ENCODE results near the gene FAM13A.

FAM13A gene

GRCh38 chr4:88793475-88793874, 263.5 kb downstream of the FAM13A start:
- TF ChIP-seq CTCF (IDR thresholded peaks at IDR 0.05; ENCODE audit: low read length, missing control alignments) = no peak
- DNase-seq (ENCODE audit: low read depth) = no peak

GRCh38 chr4:88792821-88793220, 264.2 kb downstream of the FAM13A start:
- no peak for DNase-seq (ENCODE audit: low read depth)
- no peak overlapping the region for H3K4me3 ChIP-seq (replicated peaks; ENCODE audit: low read depth, low read length)
- TF ChIP-seq CTCF (IDR thresholded peaks at IDR 0.05; ENCODE audit: low read length, missing control alignments) = no peak

More at GRCh38 chr4:88793475-88793874, 263.5 kb downstream of the FAM13A start:
- H3K4me3 ChIP-seq (replicated peaks; ENCODE audit: low read depth, low read length) = no peak overlapping the region

- H3K4me3 ChIP-seq (replicated peaks; ENCODE audit: low read depth, low read length) = no peak overlapping the region
- peak; percentile 89 for DNase-seq (ENCODE audit: low read depth)
- TF ChIP-seq CTCF (IDR thresholded peaks at IDR 0.05; ENCODE audit: low read length, missing control alignments) = no peak
Observed at GRCh38 chr4:88792268-88792781, 264.7 kb downstream of the FAM13A start.

- DNase-seq (ENCODE audit: low read depth) = peak; percentile 37
Observed at GRCh38 chr4:88791274-88791673, 265.7 kb downstream of the FAM13A start.

GRCh38 chr4:88788895-88789294, 268.1 kb downstream of the FAM13A start:
- no peak for DNase-seq (ENCODE audit: low read depth)
- H3K4me3 ChIP-seq (replicated peaks; ENCODE audit: low read depth, low read length) = no peak overlapping the region
- TF ChIP-seq CTCF (IDR thresholded peaks at IDR 0.05; ENCODE audit: low read length, missing control alignments) = no peak

More at GRCh38 chr4:88791274-88791673, 265.7 kb downstream of the FAM13A start:
- no peak for TF ChIP-seq CTCF (IDR thresholded peaks at IDR 0.05; ENCODE audit: low read length, missing control alignments)
- no peak overlapping the region for H3K4me3 ChIP-seq (replicated peaks; ENCODE audit: low read depth, low read length)

- no peak for TF ChIP-seq CTCF (IDR thresholded peaks at IDR 0.05; ENCODE audit: low read length, missing control alignments)
- no peak for DNase-seq (ENCODE audit: low read depth)
- no peak overlapping the region for H3K4me3 ChIP-seq (replicated peaks; ENCODE audit: low read depth, low read length)
Observed at GRCh38 chr4:88788424-88788823, 268.6 kb downstream of the FAM13A start.

- DNase-seq (ENCODE audit: low read depth) = no peak
- no peak for TF ChIP-seq CTCF (IDR thresholded peaks at IDR 0.05; ENCODE audit: low read length, missing control alignments)
- no peak overlapping the region for H3K4me3 ChIP-seq (replicated peaks; ENCODE audit: low read depth, low read length)
Observed at GRCh38 chr4:88786011-88786410, 271.0 kb downstream of the FAM13A start.

All from fibroblast of pulmonary artery (primary cell).